ENCODE measurements around the gene JARID2. TPM values are rescaled to one million over a fixed set of nuclear protein-coding genes. Genes with fewer than 3 reads are reported as not detected.

Gene JARID2
- total RNA-seq, 1 experiment from 2014 or later, result 180 TPM

DNA sequence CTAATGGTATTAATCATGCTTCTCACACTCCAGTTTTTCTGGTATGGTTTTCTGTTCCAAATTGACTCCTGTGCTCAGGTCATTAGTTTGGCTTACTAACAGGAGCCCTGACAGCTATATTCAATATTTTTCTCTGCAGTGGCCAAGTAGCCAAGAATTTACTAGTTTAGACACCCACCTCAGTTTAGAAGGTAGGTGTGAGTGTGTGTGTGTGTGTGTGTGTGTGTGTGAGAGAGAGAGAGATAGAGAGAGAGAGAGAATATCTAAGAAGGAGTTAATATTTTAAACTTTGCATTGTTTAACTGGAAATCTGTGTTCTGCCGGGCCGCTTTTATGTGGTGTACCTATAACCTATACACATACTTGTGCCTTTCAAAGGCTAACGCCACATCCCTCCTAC is 18.5 kb downstream of the JARID2 start:
- POLR2A ChIA-PET, result interaction anchor here (0.6 to 1.0 kb wide), 4 partner anchors 10 to 55 kb away, joined by 3 to 4 read pairs (median 3); no protein-coding TSS in a partner anchor
- Mint-ChIP-seq H3K4me3 (peak overlapping the region; percentile 61), H3K27ac (peak overlapping the region; percentile 92), H3K4me1 (peaks cover 97% of the 10 kb centered on the region), H3K9me3 (no peaks in the 10 kb centered on the region), H3K27me3 (ENCODE audit: low read depth) (no peaks in the 10 kb centered on the region), H3K36me3 (peaks cover 3% of the 10 kb centered on the region; the same call in 1 of the 2 replicates)
- no peak for DNase-seq (ENCODE audit: low spot score)
- ATAC-seq, result no peak
- TF ChIP-seq SMAD4 (CRISPR knock-in tag; IDR thresholded peaks at IDR 0.05), result no peak
- TF ChIP-seq SP1 (CRISPR knock-in tag; conservative IDR thresholded peaks at IDR 0.05), result no peak
- no peak for TF ChIP-seq ZNF671 (CRISPR knock-in tag; IDR thresholded peaks at IDR 0.05)
- no peak for TF ChIP-seq ZNF423 (CRISPR knock-in tag; IDR thresholded peaks at IDR 0.05)
- TF ChIP-seq, protein P1, sequence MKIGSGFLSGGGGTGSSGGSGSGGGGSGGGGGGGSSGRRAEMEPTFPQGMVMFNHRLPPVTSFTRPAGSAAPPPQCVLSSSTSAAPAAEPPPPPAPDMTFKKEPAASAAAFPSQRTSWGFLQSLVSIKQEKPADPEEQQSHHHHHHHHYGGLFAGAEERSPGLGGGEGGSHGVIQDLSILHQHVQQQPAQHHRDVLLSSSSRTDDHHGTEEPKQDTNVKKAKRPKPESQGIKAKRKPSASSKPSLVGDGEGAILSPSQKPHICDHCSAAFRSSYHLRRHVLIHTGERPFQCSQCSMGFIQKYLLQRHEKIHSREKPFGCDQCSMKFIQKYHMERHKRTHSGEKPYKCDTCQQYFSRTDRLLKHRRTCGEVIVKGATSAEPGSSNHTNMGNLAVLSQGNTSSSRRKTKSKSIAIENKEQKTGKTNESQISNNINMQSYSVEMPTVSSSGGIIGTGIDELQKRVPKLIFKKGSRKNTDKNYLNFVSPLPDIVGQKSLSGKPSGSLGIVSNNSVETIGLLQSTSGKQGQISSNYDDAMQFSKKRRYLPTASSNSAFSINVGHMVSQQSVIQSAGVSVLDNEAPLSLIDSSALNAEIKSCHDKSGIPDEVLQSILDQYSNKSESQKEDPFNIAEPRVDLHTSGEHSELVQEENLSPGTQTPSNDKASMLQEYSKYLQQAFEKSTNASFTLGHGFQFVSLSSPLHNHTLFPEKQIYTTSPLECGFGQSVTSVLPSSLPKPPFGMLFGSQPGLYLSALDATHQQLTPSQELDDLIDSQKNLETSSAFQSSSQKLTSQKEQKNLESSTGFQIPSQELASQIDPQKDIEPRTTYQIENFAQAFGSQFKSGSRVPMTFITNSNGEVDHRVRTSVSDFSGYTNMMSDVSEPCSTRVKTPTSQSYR (CRISPR knock-in tag; IDR thresholded peaks at IDR 0.05), result no peak
- no peak for TF ChIP-seq NR3C1 (CRISPR knock-in tag; conservative IDR thresholded peaks at IDR 0.05; ENCODE audit: low read depth)
- no peak for TF ChIP-seq CREB1 (CRISPR knock-in tag; IDR thresholded peaks at IDR 0.05)
- CTCF ChIA-PET, result interaction anchor here (0.6 to 1.2 kb wide), 5 partner anchors 10 to 126 kb away, joined by 3 to 5 read pairs (median 3); no protein-coding TSS in a partner anchor

DNA sequence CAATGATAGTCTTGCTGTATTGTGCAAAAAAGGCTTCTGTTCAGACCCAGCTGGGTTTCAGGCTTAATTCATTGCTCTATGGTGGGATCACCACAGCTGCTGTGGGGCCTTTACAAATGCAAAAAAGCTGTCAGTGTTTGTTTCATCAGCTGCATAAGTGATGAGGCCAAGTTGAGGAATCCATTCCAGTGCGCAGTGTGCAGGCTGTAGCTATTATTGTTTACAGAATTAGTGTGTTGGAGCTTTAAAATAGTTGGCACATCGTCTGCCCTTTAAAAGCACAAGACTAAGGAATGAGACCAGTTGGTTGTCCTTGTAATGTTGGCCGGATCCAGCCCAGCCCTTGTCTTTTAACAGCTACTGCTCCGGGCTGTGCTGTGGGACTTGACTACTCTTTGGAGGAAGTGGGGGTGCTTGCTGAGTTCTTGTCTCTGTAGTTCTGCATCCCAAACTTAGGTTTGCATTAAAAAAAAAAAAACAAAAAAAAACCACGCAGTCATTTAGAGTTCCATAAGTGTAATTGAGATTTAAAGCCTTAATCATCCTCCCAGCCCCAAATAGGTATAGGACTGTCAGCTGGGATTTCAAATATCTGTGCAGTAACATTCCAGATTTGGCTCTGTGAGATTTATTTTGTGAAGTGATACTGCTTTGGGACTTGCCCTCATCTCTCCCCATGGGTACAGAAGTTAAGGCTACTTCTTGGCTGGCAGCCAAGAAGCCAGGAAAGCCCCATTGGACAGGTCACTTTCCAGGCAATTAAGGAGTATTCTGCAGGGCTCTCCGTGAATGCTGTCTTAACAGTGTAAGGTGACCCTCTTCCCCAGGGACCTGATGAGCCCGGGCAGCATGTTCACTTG is 19.3 kb downstream of the JARID2 start:
- H3K36me3 Mint-ChIP-seq, result peaks cover 3% of the 10 kb centered on the region; the same call in 1 of the 2 replicates
- DNase-seq (ENCODE audit: low spot score) (no peak), ATAC-seq (peak; percentile 16)
- H3K27me3 Mint-ChIP-seq (ENCODE audit: low read depth), result no peaks in the 10 kb centered on the region
- ChIA-PET CTCF (interaction anchor here (0.6 to 1.2 kb wide), 6 partner anchors 10 to 180 kb away, joined by 3 to 5 read pairs (median 3); no protein-coding TSS in a partner anchor), POLR2A (interaction anchor here (0.6 to 1.1 kb wide), 8 partner anchors 9 to 232 kb away, joined by 3 to 4 read pairs (median 3); no protein-coding TSS in a partner anchor)
- peak overlapping the region; percentile 61 for H3K4me3 Mint-ChIP-seq
- peaks cover 97% of the 10 kb centered on the region for H3K4me1 Mint-ChIP-seq
- peak overlapping the region; percentile 92 for H3K27ac Mint-ChIP-seq
- H3K9me3 Mint-ChIP-seq, result no peaks in the 10 kb centered on the region
- TF ChIP-seq ZNF396 (CRISPR knock-in tag; IDR thresholded peaks at IDR 0.05; ENCODE audit: borderline replicate concordance), result no peak
- TF ChIP-seq MLX (CRISPR knock-in tag; IDR thresholded peaks at IDR 0.05), result no peak
- no peak for TF ChIP-seq CDX4 (CRISPR knock-in tag; IDR thresholded peaks at IDR 0.05; ENCODE audit: borderline replicate concordance)
- TF ChIP-seq TEAD1 (CRISPR knock-in tag; IDR thresholded peaks at IDR 0.05), result peak; percentile 90; the same call in 1 of the 2 replicates
- peak; percentile 16; the same call in 1 of the 2 replicates for TF ChIP-seq TEAD4 (CRISPR knock-in tag; IDR thresholded peaks at IDR 0.05)
- TF ChIP-seq, protein P2, sequence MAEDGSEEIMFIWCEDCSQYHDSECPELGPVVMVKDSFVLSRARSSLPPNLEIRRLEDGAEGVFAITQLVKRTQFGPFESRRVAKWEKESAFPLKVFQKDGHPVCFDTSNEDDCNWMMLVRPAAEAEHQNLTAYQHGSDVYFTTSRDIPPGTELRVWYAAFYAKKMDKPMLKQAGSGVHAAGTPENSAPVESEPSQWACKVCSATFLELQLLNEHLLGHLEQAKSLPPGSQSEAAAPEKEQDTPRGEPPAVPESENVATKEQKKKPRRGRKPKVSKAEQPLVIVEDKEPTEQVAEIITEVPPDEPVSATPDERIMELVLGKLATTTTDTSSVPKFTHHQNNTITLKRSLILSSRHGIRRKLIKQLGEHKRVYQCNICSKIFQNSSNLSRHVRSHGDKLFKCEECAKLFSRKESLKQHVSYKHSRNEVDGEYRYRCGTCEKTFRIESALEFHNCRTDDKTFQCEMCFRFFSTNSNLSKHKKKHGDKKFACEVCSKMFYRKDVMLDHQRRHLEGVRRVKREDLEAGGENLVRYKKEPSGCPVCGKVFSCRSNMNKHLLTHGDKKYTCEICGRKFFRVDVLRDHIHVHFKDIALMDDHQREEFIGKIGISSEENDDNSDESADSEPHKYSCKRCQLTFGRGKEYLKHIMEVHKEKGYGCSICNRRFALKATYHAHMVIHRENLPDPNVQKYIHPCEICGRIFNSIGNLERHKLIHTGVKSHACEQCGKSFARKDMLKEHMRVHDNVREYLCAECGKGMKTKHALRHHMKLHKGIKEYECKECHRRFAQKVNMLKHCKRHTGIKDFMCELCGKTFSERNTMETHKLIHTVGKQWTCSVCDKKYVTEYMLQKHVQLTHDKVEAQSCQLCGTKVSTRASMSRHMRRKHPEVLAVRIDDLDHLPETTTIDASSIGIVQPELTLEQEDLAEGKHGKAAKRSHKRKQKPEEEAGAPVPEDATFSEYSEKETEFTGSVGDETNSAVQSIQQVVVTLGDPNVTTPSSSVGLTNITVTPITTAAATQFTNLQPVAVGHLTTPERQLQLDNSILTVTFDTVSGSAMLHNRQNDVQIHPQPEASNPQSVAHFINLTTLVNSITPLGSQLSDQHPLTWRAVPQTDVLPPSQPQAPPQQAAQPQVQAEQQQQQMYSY (CRISPR knock-in tag; IDR thresholded peaks at IDR 0.05), result no peak
- TF ChIP-seq MAX (CRISPR knock-in tag; IDR thresholded peaks at IDR 0.05), result 0 out of 2 replicates have a peak, but pooled peaks have one; percentile 27
- no peak for TF ChIP-seq USF1 (CRISPR knock-in tag; IDR thresholded peaks at IDR 0.05)
- peak; percentile 34; the same call in 1 of the 2 replicates for TF ChIP-seq CREM (CRISPR knock-in tag; IDR thresholded peaks at IDR 0.05)
- TF ChIP-seq ATF2 (CRISPR knock-in tag; IDR thresholded peaks at IDR 0.05; ENCODE audit: borderline replicate concordance, low read depth), result no peak
- TF ChIP-seq FOXK1 (CRISPR knock-in tag; IDR thresholded peaks at IDR 0.05), result peak; percentile 57; the same call in 1 of the 2 replicates
- no peak for TF ChIP-seq JAZF1 (CRISPR knock-in tag; IDR thresholded peaks at IDR 0.05)
- TF ChIP-seq ZBTB21 (CRISPR knock-in tag; IDR thresholded peaks at IDR 0.05; ENCODE audit: borderline replicate concordance), result no peak
- peak; percentile 77; the same call in 1 of the 2 replicates for TF ChIP-seq ETV6 (CRISPR knock-in tag; IDR thresholded peaks at IDR 0.05)
- TF ChIP-seq SMAD3 (CRISPR knock-in tag; IDR thresholded peaks at IDR 0.05; ENCODE audit: borderline replicate concordance), result 0 out of 2 replicates have a peak, but pooled peaks have one; percentile 70
- TF ChIP-seq IRF2 (CRISPR knock-in tag; IDR thresholded peaks at IDR 0.05; ENCODE audit: borderline replicate concordance, low read depth), result no peak
- 0 out of 2 replicates have a peak, but pooled peaks have one; percentile 12 for TF ChIP-seq ZNF423 (CRISPR knock-in tag; IDR thresholded peaks at IDR 0.05)

Measured in WTC11 (cell line).